HUDEP-2 (cell line): ENCODE measurements around the gene PNKD.
"Not testable (repeated sequence)": the region's sequence is repeated elsewhere in the genome, so short reads cannot be mapped to it uniquely, and the experiment has no call there.

ENCODE experiments used
- DNase-seq, 76 experiments: peaks; one replicate each; lab custom pipeline; 2025; ENCODE audit not compliant: unreplicated experiment in 76 of 76; lab: John Stamatoyannopoulos, UW

The PNKD gene

GRCh38 chr2:218291318-218292047 is 21.2 kb downstream of the PNKD start:
- peak in 3 of 76 experiments; percentile 18 to 50 (median 24) for DNase-seq

GRCh38 chr2:218292048-218293014 is 22.0 kb downstream of the PNKD start, which contains the start of gene TMBIM1:
Gene TMBIM1 (minus strand): TSS chr2:218292503. CDS start chr2:218282141, 10,362 bp downstream.
- DNase-seq: peak in 68 of 76 experiments; percentile 21 to 83 (median 66)

DNA sequence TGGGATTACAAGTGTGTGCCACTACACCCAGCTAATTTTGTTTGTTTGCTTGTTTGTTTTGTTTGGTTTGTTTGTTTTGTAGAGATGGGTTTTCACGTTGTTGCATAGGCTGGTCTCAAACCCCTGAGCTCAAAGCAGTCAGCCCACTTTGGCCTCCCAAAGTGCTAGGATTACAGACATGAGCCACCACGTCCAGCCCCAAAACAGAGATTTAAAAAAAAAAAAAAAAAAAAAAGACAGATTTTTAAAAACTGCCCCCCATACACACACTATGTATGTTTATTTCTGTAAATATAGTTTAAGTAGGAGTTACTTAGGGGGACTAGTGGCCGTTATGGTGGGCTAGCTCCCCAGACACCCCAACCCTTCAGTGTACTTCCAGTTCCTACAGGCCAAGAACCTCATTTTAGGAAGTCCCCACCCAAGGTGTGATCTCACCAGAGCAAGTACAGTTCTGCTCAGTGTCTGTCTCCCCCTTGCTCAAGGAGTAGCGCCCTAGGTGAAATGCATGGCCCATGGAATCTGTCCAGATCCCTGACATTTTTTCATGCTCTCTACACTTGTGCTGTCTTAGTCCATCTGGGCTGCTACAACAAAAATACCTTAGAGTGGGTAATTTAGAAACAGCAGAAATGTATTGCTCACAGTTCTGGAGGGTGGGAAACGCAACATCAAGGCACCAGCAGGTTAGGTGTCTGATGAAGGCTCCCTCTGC is 23.6 kb downstream of the PNKD start:
- no peak for DNase-seq

- DNase-seq: no peak
Measured at GRCh38 chr2:218294430-218295022, 24.2 kb downstream of the PNKD start.

- DNase-seq: no peak
Measured at GRCh38 chr2:218295029-218295428, 24.7 kb downstream of the PNKD start.

DNA sequence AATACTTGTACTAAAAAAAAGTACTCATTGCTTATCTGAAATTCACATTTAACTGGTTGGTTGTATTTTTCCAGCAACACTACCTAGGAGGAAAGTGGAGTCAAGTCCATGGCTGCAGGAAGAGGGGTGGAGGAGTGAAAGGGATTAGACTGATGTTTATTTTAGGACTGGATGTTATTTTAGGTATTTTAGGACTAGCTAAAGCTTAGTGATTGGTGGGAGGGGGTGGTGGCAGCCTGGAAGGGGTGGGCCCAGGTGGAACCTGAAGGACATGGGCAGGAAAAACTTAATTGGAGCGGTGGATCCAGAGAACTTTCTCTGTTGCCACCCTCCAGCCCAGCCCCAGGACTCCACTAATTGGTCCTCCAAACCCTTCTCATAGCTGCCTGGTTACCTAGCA is 25.9 kb downstream of the PNKD start:
- no peak for DNase-seq

GRCh38 chr2:218296847-218297246 is 26.5 kb downstream of the PNKD start:
- DNase-seq: peak in 16 of 76 experiments; percentile 3 to 40 (median 23)

- DNase-seq: no peak
Measured at GRCh38 chr2:218298314-218298875, 28.1 kb downstream of the PNKD start.

DNA sequence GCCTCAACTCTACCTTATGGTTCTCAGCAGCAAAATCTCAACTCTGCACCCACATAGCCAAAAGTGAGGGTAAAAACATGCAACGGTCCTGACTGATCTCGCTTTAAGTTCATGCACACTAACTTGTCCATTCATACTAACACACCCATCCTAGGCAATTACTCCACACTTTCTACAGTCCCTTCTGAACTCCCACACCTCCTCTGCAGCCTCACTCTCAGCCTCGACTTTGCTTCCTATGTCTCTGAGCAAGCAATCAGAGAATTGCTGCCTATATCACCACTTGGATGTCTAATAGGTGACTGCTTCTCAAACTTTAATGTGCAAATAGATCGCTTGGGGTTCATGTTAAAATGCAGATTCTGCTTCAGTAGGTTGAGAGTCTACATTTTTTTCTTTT is 29.8 kb downstream of the PNKD start:
- no peak for DNase-seq

DNA sequence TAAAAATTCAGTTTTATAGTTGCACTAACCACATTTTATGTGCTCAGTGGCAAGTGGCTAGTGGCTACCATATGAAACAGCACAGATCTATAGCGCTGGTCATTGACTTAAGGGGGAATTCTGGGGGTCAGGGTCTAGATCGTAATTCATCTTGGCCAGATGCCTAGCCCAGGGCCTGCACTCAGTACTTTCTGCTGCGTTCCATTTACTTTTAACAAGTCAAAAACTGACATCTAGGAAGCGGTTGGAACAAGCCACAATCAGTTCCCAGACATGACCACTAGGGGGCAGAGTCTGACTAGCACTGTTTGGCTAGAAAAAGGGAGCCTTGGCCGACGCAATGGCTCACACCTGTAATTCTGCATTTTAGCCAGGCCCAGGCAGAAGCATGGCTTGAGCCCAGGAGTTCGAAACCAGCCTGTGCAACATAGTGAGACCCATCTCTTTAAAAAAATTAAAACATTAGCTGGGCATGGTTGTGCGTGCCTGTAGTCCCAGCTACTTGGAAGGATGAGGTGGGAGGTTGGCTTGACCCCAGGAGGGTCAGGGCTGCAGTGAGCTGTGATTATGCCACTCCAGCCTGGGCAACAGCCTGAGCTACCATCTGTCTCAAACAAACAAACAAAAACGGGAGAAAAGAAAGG is 31.0 kb downstream of the PNKD start:
- DNase-seq: peak in 73 of 76 experiments; percentile 26 to 92 (median 77)

- DNase-seq: no peak
Measured at GRCh38 chr2:218305383-218305782, 35.1 kb downstream of the PNKD start.

- DNase-seq: no peak
Measured at GRCh38 chr2:218306184-218306920, 36.0 kb downstream of the PNKD start.

DNA sequence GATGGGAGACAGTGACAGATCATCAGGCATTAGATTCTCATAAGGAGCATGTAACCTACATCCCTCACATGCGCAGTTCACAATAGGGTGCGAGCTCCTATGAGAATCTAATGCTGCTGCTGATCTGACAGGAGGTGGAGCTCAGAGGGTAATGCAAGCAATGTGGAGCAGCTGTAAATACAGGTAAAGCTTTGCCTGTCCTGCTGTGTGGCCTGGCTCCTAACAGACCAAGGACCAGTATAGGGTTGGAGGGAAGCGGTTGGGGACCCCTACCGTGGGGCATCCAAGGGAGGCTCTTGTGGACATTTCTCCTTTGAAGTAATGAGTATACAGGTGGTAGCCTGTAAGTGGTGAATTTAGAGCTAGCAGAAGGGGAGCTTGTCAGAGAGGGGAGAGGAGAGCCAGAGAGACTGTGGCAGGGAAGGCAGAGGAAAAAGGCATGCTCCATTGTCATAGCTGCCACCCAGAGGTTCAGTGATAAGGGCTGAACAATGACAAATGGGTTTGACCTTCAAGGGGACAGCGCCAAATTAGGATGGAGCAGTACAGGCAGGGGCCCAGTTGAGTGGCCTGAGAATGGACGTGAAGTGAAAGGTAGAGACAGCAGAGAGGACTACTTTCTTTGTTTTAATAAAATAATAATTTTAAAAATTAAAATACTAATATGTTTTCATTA is 37.2 kb downstream of the PNKD start:
- peak in 2 of 76 experiments; percentile 12 to 24 for DNase-seq

DNA sequence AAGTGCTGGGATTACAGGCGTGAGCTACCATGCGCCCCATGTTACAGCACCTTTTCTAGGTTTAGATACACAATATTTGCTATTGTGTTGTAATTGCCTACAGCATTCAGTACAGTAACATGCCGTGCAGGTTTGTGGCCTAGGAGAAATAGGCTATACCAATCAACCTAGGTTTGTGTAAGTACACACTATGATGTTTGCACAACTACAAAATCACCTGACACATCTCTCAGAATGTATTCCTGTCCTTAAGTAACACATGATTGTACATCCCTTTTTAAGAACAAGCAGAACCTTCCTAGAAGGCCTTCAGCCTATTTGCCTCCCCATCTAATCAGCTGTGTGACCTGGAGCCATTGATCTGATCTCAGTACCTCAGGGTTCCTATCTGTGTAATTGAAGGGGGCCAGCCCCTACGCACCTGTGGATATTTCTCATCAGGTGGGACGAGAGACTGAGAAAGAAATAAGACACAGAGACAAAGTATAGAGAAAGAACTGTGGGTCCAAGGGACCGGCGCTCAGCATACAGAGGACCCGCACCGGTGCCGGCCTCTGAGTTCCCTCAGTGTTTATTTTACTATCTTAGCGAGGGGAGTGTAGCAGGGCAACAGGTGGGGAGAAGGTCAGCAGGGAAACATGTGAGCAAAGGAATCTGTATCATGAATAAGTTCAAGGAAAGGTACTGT is 40.7 kb downstream of the PNKD start:
- DNase-seq: no peak

DNA sequence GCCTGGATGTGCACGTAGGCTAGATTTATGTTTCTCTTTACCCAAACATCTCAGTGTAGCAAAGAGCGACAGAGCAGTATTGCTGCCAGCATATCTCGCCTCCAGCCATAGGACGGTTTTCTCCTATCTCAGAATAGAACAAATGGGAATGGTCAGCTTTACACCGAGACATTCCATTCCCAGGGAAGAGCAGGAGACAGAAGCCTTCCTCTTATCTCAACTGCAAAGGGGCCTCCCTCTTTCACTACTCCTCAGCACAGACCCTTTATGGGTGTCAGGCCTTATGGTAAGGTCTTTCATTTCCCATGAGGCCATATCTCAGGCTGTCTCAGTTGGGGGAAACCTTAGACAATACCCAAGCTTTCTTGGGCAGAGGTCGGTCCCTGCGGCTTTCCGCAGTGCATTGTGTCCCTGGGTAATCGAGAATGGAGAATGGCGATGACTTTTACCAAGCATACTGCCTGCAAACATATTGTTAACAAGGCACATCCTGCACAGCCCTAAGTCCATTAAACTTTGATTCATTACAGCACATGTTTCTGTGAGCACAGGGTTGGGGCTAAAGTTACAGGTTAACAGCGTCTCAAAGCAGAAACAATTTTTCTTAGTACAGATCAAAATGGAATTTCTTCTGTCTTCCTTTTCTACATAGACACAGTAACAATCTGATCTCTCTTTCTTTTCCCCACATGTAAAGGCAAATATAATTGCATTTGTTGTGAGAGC is 41.4 kb downstream of the PNKD start:
- not testable (repeated sequence) for DNase-seq

- no peak for DNase-seq
Measured at GRCh38 chr2:218312267-218312756, 42.0 kb downstream of the PNKD start.

DNA sequence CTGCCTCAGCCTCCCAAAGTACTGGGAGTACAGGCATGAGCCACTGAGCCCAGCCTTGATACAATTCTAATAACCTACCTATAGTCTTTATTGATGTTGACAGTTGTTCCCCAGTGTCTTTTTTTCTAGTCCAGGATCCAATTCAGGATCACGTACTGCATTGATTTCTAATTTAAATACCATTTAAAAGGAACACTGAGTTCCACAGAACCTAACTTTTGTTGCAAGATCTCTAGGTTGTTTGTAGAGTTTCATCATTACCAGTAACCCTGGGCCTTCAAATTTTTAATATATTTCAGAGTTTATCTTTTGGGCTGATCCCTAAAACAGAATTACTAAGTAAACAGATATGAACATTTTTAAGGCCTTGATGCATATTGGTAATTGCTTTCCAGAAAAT is 43.0 kb downstream of the PNKD start:
- DNase-seq: no peak
